ENCODE results near the gene ATF7. TPM values are rescaled to one million over a fixed set of nuclear protein-coding genes. Genes with fewer than 3 reads are reported as not detected.

ATF7 gene
- total and polyA plus RNA-seq, 2 of the 13 experiments (the other 11 are each of a cell fraction or from before 2014, with no cell fraction given), result 9.6 to 16.2 TPM

GRCh38 chr12:53552361-53553327 is 73.5 kb downstream of the ATF7 start:
- H3K36me3 ChIP-seq (replicated peaks in 1 of 2; ENCODE audit: control insufficient read depth in 1 of 2, insufficient read depth in 2 of 2, low read length in 2 of 2), result peaks cover 10 to 33% of the 10 kb centered on the region in 2 experiments
- no peak overlapping the region for H3K4me3 ChIP-seq (replicated peaks in 1 of 3; ENCODE audit: insufficient read depth in 1 of 3, low read depth in 2 of 3, low read length in 3 of 3)
- no peaks in the 10 kb centered on the region for H3K79me2 ChIP-seq (ENCODE audit: insufficient read depth, low read length)
- POLR2A ChIA-PET, result no interaction called here
- ATAC-seq (no peak), DNase-seq (ENCODE audit: low spot score) (no peak), FAIRE-seq (no peak)
- no peak overlapping the region for H3K27ac ChIP-seq (ENCODE audit: extremely low read length, insufficient read depth, low read length)
- no peaks in the 10 kb centered on the region for H3K4me1 ChIP-seq (ENCODE audit: insufficient read depth, low read length)
- 95% methylated on average over 13 of the region's 14 CpGs for WGBS (ENCODE audit: low lambda C conversion rate)
- CTCF ChIA-PET (ENCODE audit: low intra/inter-chr PET ratio, low total read pairs), result no interaction called here
- no peak overlapping the region for H2AFZ ChIP-seq (ENCODE audit: low read length)
- in situ Hi-C loops (cut with HindIII; ENCODE audit: extremely low pct_ligation_motif_present, low pct_unique_long_range_greater_than_20kb) (no loop called here), intact Hi-C loops (cut with micrococcal nuclease; ENCODE audit: unreplicated experiment) (no loop called here)
- H3K9ac ChIP-seq (ENCODE audit: insufficient read depth, low read depth, low read length), result no peak overlapping the region
- H4K20me1 ChIP-seq (ENCODE audit: insufficient read depth, low read length), result no peaks in the 10 kb centered on the region
- BruUV-seq (replicated peaks), result no TSS peak
- H3K27me3 ChIP-seq (ENCODE audit: control insufficient read depth in 1 of 2, insufficient read depth in 2 of 2, low read length in 2 of 2), result no peaks in the 10 kb centered on the region
- H3K4me2 ChIP-seq (ENCODE audit: low read depth, low read length), result no peak overlapping the region
- H3K9me3 ChIP-seq (ENCODE audit: low read length), result no peaks in the 10 kb centered on the region
- no peak for TF ChIP-seq AKAP8 (CRISPR knock-in tag; IDR thresholded peaks at IDR 0.05)

GRCh38 chr12:53551889-53552291 is 74.3 kb downstream of the ATF7 start:
- ATAC-seq (no peak), FAIRE-seq (no peak), DNase-seq (ENCODE audit: low spot score) (no peak)
- in situ Hi-C loops (cut with HindIII; ENCODE audit: extremely low pct_ligation_motif_present, low pct_unique_long_range_greater_than_20kb), result no loop called here
- H3K4me2 ChIP-seq (ENCODE audit: low read depth, low read length), result no peak overlapping the region
- no peaks in the 10 kb centered on the region for H3K79me2 ChIP-seq (ENCODE audit: insufficient read depth, low read length)
- H3K27me3 ChIP-seq (ENCODE audit: control insufficient read depth in 1 of 2, insufficient read depth in 2 of 2, low read length in 2 of 2), result no peaks in the 10 kb centered on the region
- TF ChIP-seq ZMYM3 (CRISPR knock-in tag; IDR thresholded peaks at IDR 0.05), result no peak
- TF ChIP-seq NR2F1 (CRISPR knock-in tag; IDR thresholded peaks at IDR 0.05), result no peak
- no peak for TF ChIP-seq ZNF282 (IDR thresholded peaks at IDR 0.05; ENCODE audit: partially characterized antibody)
- no peaks in the 10 kb centered on the region for H3K4me1 ChIP-seq (ENCODE audit: insufficient read depth, low read length)
- H3K4me3 ChIP-seq (replicated peaks in 1 of 3; ENCODE audit: insufficient read depth in 1 of 3, low read depth in 2 of 3, low read length in 3 of 3), result no peak overlapping the region
- ChIA-PET POLR2A (no interaction called here), CTCF (ENCODE audit: low intra/inter-chr PET ratio, low total read pairs) (no interaction called here)
- TSS peak; percentile 52 for BruUV-seq (replicated peaks)
- WGBS (ENCODE audit: low lambda C conversion rate), result 96% methylated on average over 2 of the region's 2 CpGs
- H3K36me3 ChIP-seq (replicated peaks in 1 of 2; ENCODE audit: control insufficient read depth in 1 of 2, insufficient read depth in 2 of 2, low read length in 2 of 2), result peaks cover 10 to 33% of the 10 kb centered on the region in 2 experiments
- no peaks in the 10 kb centered on the region for H4K20me1 ChIP-seq (ENCODE audit: insufficient read depth, low read length)
- intact Hi-C loops (cut with micrococcal nuclease; ENCODE audit: unreplicated experiment), result no loop called here
- no peak overlapping the region for H3K9ac ChIP-seq (ENCODE audit: insufficient read depth, low read depth, low read length)
- no peaks in the 10 kb centered on the region for H3K9me3 ChIP-seq (ENCODE audit: low read length)
- H2AFZ ChIP-seq (ENCODE audit: low read length), result no peak overlapping the region
- no peak overlapping the region for H3K27ac ChIP-seq (ENCODE audit: extremely low read length, insufficient read depth, low read length)

Data from HepG2 (cell line).